Stimulated activated CD4-positive, alpha-beta T cell treated with anti-CD3 and anti-CD28 coated beads, TNF-alpha, amount 100 ng/mL, for 4 hours (primary cell): ENCODE data around the gene DIS3L2.
A peak's percentile ranks its signal among the peaks of the same experiment; 100 is the strongest.
"Not testable (repeated sequence)": the region's sequence is repeated elsewhere in the genome, so short reads cannot be mapped to it uniquely, and the experiment has no call there.

ENCODE experiments used
- DNase-seq, 3 experiments: peaks; one replicate each; pipeline ENCODE4 v3.0.0-alpha.2; 2020; ENCODE audit warnings: low read depth in 3 of 3

Gene DIS3L2

GRCh38 chr2:232293191-232293590 is 331.7 kb downstream of the DIS3L2 start:
- no peak for DNase-seq

GRCh38 chr2:232295971-232296370 is 334.5 kb downstream of the DIS3L2 start:
- DNase-seq = no peak

GRCh38 chr2:232296776-232297525 is 335.4 kb downstream of the DIS3L2 start:
- DNase-seq = no peak

GRCh38 chr2:232299084-232299483 is 337.6 kb downstream of the DIS3L2 start:
- DNase-seq = no peak

GRCh38 chr2:232299927-232300674 is 338.6 kb downstream of the DIS3L2 start:
- DNase-seq = no peak

GRCh38 chr2:232300894-232301387 is 339.4 kb downstream of the DIS3L2 start:
- no peak for DNase-seq

- DNase-seq = no peak
These were observed 342.7 kb downstream of the DIS3L2 start for GRCh38 chr2:232304236-232304635.

- DNase-seq = no peak
These were observed 345.3 kb downstream of the DIS3L2 start for GRCh38 chr2:232306741-232307305.

- DNase-seq = no peak
These were observed 346.3 kb downstream of the DIS3L2 start for GRCh38 chr2:232307854-232308253.

- DNase-seq = no peak
These were observed 347.5 kb downstream of the DIS3L2 start for GRCh38 chr2:232308986-232309385.

- no peak for DNase-seq
These were observed 348.1 kb downstream of the DIS3L2 start for GRCh38 chr2:232309592-232309991.

- DNase-seq = no peak
These were observed 348.6 kb downstream of the DIS3L2 start for GRCh38 chr2:232310121-232310520.

- DNase-seq = no peak
These were observed 349.2 kb downstream of the DIS3L2 start for GRCh38 chr2:232310696-232311095.

- not testable (repeated sequence) for DNase-seq
These were observed 352.1 kb downstream of the DIS3L2 start for GRCh38 chr2:232313645-232314044.

- DNase-seq = peak in 2 of 3 experiments; percentile 43 to 44
These were observed 353.8 kb downstream of the DIS3L2 start for GRCh38 chr2:232315049-232315922.

GRCh38 chr2:232315923-232316299 is 354.4 kb downstream of the DIS3L2 start:
- DNase-seq = no peak

GRCh38 chr2:232316461-232317330 is 355.2 kb downstream of the DIS3L2 start:
- no peak for DNase-seq

- DNase-seq = no peak
These were observed 356.8 kb downstream of the DIS3L2 start for GRCh38 chr2:232318169-232318855.

- DNase-seq = no peak
These were observed 357.7 kb downstream of the DIS3L2 start for GRCh38 chr2:232319067-232319802.
